Measurements from ENCODE around the gene ACSL3.
"Not testable (repeated sequence)": the region's sequence is repeated elsewhere in the genome, so short reads cannot be mapped to it uniquely, and the experiment has no call there.

The ACSL3 gene

DNA sequence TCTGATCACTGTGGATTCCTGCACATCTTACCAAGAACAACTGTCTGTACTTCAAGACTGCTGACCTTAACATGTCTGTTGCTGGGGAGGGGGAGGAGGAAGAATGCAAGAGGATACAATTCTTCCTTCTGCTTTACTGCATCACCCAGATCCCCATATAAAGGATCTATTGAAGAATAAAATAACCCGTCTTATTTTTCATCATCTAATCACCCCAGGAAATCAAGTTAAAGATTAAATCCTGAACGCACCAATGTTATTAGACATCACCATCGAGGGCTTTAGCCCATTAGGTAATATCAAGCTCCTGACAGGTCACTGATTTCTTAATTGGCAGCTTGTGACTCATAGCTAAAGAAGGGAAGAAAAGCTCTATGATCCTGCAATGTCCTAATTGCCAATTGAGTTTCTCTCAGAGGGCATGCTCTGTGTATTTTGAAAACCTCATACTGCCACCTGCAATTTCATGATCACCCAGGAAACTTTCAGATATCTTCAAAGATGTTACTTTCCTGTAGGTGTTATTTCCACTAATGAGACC is 115.8 kb downstream of the ACSL3 start:
- no peak for DNase-seq (ENCODE audit: low read depth in 2 of 2)

DNA sequence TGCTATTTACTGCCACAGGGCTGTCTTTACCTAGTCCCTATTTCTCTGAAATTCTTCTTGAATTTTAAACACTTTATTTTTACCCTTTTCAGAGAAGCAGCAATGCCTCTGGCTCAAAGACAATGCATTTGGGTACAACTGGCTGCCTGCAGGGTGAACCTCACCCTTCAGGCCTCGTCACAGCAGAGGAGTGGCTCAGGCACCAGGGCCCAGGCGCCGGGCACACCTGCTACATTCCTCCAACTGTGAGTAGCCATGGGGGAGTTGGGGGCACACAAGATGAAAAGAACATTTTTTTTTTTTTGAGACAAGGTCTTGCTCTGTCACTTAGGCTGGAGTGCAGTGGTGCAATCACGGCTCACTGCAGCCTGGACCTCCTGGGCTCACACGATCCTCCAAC is 116.3 kb downstream of the ACSL3 start:
- DNase-seq (ENCODE audit: low read depth in 2 of 2) = no peak

DNA sequence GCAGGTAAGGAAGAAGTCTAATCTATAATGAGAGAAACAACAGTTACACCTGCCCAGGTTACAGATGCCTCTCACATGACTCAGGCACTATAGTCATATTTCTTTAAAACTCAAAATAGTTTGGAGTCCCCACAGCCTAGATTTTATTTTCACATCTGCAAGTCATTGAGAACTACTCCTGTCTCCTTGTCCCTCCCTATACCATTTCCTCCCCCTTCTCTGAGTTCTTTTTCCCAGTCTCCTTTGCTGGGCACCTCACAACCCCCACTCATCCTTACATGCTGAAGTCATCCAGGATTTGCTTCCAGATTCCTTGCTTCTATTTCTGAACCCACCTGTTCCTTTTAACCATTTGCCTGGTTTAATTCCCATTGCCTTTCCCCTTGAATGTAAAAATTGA is 118.0 kb downstream of the ACSL3 start:
- no peak for DNase-seq (ENCODE audit: low read depth in 2 of 2)

DNA sequence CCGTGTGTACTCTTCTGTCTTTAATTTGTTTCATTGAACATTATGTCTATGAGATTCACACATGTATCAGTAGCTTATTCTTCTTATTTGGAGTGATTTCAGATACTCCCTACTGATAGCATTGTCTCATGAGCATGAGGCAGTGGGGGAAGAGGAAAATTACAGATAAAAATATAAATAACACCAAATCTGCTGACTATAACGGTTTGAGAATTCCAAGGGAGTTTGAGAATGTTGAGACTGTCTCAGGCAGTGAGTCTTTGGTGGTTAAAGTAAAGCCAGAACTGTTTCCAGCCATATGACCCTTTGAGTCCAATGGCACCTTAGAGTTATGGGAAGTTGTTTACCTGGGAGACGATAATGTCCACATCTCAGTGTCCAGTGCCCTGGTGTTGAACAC is 118.6 kb downstream of the ACSL3 start:
- DNase-seq (ENCODE audit: low read depth in 2 of 2) = no peak

DNA sequence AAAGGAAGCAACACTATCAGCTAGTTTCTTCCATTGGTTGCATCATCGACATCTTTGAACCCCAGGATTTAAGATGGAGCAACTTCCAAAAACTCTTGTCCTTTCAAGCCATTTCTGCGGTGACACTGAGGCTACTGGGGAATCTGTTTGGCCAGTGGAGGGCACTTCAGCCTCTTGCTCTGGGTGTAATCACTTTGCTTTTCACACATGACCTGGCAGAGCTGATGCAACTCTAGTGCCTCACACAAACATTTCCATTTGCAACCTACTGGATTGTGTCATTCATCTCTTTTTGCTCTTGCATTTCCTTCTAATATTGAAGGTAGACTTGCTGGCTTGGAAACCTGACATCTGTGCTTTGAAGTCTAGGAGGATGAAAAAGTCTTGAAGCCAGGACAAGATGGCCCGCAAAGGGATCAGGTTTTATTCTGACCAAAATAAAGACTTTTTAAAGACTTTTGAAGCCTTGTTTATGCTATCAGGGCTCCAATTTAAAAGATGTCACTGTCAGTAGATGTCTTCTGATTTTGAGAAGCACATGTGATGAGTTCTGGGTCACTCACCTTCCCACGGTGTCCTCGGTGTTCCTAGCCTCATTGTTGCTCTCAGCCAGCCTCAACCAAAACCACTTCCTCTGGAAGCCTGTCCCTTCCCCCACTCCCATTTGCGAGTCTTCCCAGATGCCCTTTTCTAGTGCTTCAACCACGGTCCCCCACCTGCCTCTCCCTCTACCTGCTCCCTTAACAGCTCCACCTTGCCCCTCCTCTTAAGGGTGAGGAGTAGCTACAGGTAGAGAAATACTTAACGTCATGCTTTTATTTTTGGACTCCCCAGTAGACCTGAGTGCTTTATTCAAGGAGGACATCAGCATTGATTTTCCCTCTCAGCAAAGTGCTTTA is 121.4 kb downstream of the ACSL3 start:
- DNase-seq (ENCODE audit: low read depth in 2 of 2) = no peak

DNA sequence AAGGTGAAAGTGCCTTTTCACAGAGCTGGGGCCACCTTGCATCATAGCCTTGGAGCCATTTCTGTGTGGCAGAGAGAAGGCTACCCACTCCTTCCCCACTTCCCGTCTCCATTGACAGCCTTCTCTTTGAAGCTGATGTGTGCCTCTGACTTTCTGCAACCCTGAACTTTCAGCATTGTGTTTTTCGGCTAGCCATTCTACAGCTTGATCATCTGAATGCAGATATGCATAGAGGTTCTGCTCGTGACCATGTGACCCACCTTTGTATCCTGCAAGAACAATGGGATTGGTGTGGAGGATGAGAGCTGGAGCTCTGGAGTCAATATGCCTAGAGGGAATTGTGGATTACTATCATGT is 122.1 kb downstream of the ACSL3 start:
- DNase-seq (ENCODE audit: low read depth in 2 of 2) = no peak

DNA sequence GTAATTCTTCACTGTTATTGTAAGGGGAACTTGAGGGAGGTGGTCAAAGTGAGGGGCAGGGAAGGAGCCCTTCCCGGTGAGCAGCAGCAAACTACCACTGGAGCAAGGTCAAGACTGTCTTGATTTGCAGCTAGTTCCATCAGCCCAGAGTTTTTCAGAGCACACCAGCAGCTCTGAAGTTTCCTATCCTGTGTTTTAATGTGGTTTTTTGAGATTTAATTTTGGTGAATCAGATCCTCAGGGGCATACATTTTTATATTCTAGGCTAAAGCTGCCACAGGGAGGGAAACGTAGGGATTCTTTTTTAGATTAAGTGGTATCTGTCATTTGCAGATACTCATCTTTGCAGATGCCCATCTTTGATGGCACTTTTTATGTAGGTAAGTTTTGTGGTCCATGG is 124.1 kb downstream of the ACSL3 start:
- no peak for DNase-seq (ENCODE audit: low read depth in 2 of 2)

DNA sequence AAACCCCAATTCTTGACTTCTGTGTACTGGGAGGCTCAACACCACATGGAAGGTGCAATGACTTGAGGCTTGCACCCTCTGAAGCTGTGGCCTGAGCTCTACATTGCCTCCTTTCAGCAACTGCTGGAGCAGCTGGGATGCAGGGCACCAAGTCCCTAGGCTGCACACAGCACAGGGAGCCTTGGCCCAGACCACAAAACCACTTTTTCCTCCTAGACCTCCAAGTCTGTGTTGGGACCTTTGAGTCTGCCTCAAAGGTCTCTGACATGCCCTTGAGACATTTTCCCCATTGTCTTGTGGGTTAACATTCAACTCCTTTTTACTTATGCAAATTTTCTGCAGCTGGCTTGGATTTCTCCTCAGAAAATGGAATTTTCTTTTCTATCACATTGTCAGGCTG is 128.6 kb downstream of the ACSL3 start:
- DNase-seq (ENCODE audit: low read depth in 2 of 2) = no peak

DNA sequence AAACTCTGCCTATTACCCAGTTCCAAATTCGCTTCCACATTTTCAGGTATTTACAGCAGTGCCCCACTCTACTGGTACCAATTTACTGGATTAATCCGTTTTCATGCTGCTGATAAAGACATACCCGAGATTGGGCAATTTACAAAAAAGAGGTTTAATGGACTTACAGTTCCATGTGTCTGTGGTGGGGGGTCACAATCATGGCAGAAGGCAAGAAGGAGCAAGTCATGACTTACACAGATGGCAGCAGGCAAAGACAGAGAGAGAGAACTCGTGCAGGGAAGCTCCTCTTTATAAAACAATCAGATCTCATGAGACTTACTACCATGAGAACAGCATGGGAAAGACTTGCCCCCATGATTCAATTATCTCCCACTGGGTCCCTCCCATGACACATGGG is 129.4 kb downstream of the ACSL3 start:
- not testable (repeated sequence) for DNase-seq (ENCODE audit: low read depth in 2 of 2)

DNA sequence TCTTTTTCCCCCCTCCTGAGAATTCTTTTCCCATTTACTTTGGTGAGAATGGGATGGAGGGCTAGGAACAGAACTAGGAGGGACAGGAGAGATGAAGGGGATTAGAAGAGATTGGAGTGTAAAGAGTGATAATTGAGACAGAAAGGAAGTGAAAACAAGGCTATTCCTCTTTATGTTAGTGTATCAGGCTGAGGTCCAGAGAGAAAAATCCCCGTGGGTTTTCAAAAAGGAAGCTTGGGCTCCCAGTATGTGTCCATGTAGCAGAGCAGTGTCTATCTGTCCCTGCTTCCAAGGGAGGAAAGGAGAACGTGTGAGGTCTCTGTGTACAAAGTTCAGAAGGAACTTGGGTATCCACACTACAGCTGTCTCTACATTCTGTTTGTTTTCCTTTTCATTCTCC is 131.3 kb downstream of the ACSL3 start:
- no peak for DNase-seq (ENCODE audit: low read depth in 2 of 2)
